Omental fat pad (tissue), 4 donors: ENCODE results near the gene ANO2. TPM values are rescaled to one million over a fixed set of nuclear protein-coding genes. Genes with fewer than 3 reads are reported as not detected.

Source experiments
- ATAC-seq: fragments of 150-250 bp; one replicate; pipeline ENCODE4 v1.9.1; 2016; ENCODE audit warnings: mild to moderate bottlenecking, moderate library complexity; ENCODE audit not compliant: low FRiP score
- DNase-seq: peaks from one replicate; pipeline ENCODE4 v3.0.0-alpha.2; 2019; ENCODE audit warnings: low spot score
- CTCF ChIP-seq, 3 donors: fragments of 450-650 bp; IDR thresholded peaks; one replicate each; pipeline ENCODE4 v1.5.1; 2016 to 2017; ENCODE audit warnings: antibody characterized with exemption in 3 of 3, mild to moderate bottlenecking in 3 of 3, moderate library complexity in 2 of 3
- total RNA-seq, 4 donors: library from RNA; depleted of rRNA; stranded (reverse); fragments of >200 nt; gene quantifications; one replicate each; pipeline ENCODE4 v1.1.0, GENCODE V29; 2016

ANO2 gene
- total RNA-seq, 4 donors from 2014 or later, result 7.0 to 95.0 (median 20.8) TPM

DNA sequence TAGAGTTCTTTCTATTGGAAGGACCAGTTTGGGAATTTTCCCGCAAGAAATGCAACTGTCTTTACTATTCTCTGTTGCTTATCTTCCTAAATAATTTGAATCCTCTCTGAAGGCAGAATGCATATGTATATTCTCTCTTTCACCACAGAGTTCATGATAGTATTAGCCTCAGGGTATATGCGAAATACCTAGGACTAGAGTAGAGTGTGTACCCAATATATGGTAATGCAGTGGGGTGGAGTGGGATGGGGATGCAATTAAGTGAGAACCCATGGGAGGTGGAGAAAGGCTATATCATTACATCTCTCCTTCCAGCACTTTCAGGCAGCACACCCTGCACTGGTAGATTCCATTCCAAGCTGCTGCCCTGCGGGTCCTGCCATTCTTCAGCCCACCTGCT lies 207.3 kb downstream of the ANO2 start:
- ATAC-seq, result no peak
- no peak for DNase-seq

DNA sequence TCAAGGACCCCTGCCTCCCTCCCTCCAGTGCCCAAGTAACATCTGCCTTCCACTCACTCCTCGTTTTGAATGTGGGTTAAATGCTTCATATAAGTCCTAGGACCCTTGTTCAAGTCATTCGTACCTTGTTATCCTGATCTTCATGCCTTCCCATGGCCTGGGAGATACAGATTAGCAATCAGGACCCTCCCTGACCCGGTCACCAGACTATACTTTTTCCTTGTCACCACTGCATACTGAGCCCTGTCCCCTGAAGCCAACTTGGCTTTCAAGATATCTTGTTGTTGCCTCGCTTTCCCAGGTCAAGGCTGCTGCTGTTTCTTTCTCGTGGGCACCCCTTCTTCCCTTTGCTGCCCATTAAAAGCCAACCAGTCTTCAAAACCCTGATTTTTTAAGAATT lies 208.5 kb downstream of the ANO2 start:
- no peak for TF ChIP-seq CTCF (IDR thresholded peaks at IDR 0.05)
- ATAC-seq (no peak), DNase-seq (no peak)

More for the DNA sequence above, 207.3 kb downstream of the ANO2 start:
- no peak for TF ChIP-seq CTCF (IDR thresholded peaks at IDR 0.05)

GRCh38 chr12:5736016-5736415 lies 209.0 kb downstream of the ANO2 start:
- DNase-seq (no peak), ATAC-seq (no peak)
- no peak for TF ChIP-seq CTCF (IDR thresholded peaks at IDR 0.05)

DNA sequence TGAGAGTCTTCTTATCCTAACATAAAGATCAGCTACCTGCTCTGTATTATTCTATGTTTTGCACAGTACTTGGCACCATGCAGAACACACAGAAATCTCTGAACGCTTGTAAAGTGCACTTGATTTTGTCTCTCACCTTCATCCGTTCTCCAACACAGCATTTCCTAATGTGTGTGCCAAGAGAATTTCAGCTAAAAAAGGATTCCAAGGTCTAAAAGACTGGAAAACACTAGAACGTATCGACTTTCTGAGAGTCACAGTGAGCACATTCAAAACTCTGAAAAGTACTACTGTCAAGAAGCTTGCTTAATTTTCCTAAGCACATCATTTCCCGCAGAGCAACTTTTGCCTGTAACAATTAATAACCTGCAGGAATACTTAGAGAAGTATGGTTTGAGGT lies 211.1 kb downstream of the ANO2 start:
- DNase-seq (no peak), ATAC-seq (no peak)
- TF ChIP-seq CTCF (IDR thresholded peaks at IDR 0.05), result no peak

DNA sequence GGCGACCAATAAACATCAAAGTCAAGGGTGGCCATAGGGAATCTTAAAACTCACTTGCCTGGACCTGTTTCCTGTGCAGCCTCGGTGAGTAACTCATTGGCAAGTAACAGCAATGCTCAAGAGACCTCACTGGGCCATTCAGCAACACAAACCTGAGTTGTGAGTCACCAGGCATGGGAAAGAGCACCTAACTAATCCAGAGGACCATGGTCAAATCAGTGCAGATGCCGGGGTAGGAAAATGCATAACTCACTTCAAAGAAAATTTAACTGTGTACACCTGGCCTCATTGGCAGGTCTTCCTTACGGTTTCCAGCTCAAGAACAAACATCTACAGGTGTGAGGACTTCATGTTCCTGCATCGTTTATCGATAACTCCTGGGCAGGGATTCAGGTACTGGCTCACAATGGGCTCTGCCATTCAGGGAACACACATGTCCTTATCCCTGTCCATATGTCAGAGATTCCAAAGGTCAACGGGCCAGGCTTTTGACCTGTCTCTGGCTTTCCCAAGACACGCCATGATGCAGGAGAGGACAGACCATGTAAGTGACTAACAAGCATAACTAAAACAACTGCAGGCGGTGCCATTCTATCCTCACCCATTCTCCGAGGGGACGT lies 211.8 kb downstream of the ANO2 start:
- no peak for TF ChIP-seq CTCF (IDR thresholded peaks at IDR 0.05)
- DNase-seq, result no peak
- ATAC-seq, result no peak

DNA sequence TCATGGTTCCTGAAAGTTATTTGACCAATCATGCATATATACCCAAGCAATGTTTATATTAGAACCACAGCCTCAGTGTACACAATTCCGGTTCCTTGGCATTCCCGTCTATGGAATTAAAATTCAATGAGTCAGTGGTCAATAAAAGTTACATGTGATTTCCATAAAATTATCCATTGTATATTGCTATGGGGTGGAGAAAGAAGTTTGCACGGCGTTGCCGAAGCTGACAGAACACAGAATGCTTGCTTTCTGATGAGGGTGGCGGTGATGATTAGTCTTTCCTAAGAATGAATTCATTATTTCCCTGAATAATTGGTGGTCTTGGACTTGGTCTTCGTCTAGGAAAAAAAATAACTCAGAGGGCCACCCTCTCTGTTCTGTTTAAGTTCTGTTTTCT lies 214.1 kb downstream of the ANO2 start:
- no peak for ATAC-seq
- DNase-seq, result no peak
- no peak for TF ChIP-seq CTCF (IDR thresholded peaks at IDR 0.05)

- DNase-seq, result no peak
- TF ChIP-seq CTCF (IDR thresholded peaks at IDR 0.05), result no peak
- ATAC-seq, result no peak
These were observed 221.3 kb downstream of the ANO2 start for GRCh38 chr12:5723711-5724252.
